Stomach (tissue), 19 donors: ENCODE measurements around the gene TAF11L11. TPM values are rescaled to one million over a fixed set of nuclear protein-coding genes. Genes with fewer than 3 reads are reported as not detected.
"Not testable (repeated sequence)": the region's sequence is repeated elsewhere in the genome, so short reads cannot be mapped to it uniquely, and the experiment has no call there.

ENCODE experiments used
- DNase-seq, 2 donors: peaks; one replicate each; pipeline versions ENCODE4 v3.0.0 to v3.0.0-alpha.2; 2013 to 2019
- H3K27ac ChIP-seq, 5 donors: fragments of 200-600 bp in 4 of 5; sonication (generic) in 4 of 5; one replicate each; pipeline ENCODE4 v1.5.1; 2013 to 2019; ENCODE audit warnings: mild to moderate bottlenecking in 1 of 5, moderate library complexity in 1 of 5
- H3K27me3 ChIP-seq, 3 donors: fragments of 200-600 bp; sonication (generic); one replicate each; pipeline ENCODE4 v1.5.1; 2017 to 2019; ENCODE audit warnings: mixed run types in 1 of 3
- H3K36me3 ChIP-seq, 4 donors: fragments of 200-600 bp; sonication (generic); 1 replicate in 3 of 4; 2 replicates in 1 of 4; pipeline ENCODE4 v1.5.1; 2016 to 2019
- H3K4me1 ChIP-seq, 4 donors: fragments of 200-600 bp; sonication (generic); one replicate each; pipeline ENCODE4 v1.5.1; 2016 to 2019
- H3K4me3 ChIP-seq, 4 donors: fragments of 200-600 bp; sonication (generic) in 3 of 4; one replicate each; pipeline ENCODE4 v1.5.1; 2016 to 2019; ENCODE audit warnings: mild to moderate bottlenecking in 1 of 4
- H3K9me3 ChIP-seq, 4 donors: fragments of 200-600 bp; sonication (generic); one replicate each; pipeline ENCODE4 v1.5.1; 2016 to 2019
- CTCF ChIP-seq, 7 experiments: fragments of 450-650 bp in 4 of 7; fragments of 200-600 bp in 3 of 7; sonication (generic) in 3 of 7; IDR thresholded peaks; one replicate each; pipeline ENCODE4 v1.5.1; 2016 to 2019; ENCODE audit warnings: antibody characterized with exemption in 7 of 7, control low read depth in 2 of 7, mild to moderate bottlenecking in 1 of 7
- EP300 ChIP-seq: sonication (generic); formaldehyde crosslinking; IDR thresholded peaks from one replicate; pipeline ENCODE4 v1.6.1; 2017; ENCODE audit warnings: antibody characterized with exemption
- POLR2A ChIP-seq, 4 donors: fragments of 450-650 bp; IDR thresholded peaks; one replicate each; pipeline ENCODE4 v1.6.1; 2016; ENCODE audit warnings: antibody characterized with exemption in 4 of 4, control low read depth in 2 of 4, mild to moderate bottlenecking in 1 of 4, moderate library complexity in 1 of 4
- POLR2AphosphoS5 ChIP-seq, 3 donors: sonication (generic); formaldehyde crosslinking; IDR thresholded peaks; one replicate each; pipeline ENCODE4 v1.6.1; 2016; ENCODE audit warnings: antibody characterized with exemption in 3 of 3
- WGBS, 5 donors: extraction: QIAGEN DNeasy Blood & Tissue Kit in 3 of 5; methylation state at CpG; one replicate each; pipeline versions ENCODE4 v1.1.5 to v1.1.7; 2013 to 2018; 5-methylcytosine and 5-hydroxymethylcytosine counted together
- intact Hi-C: fragments of 100-400 bp; cut with DNase I; formaldehyde crosslinking; loops from one replicate; pipeline ENCODE4 v1.15.1; 2023; ENCODE audit warnings: low total_unique reads
- long read RNA-seq, 10 donors: transcript quantifications; one replicate each; lab custom pipeline, GENCODE V29; 2026
- polyA plus RNA-seq, 3 donors: library from polyadenylated mRNA; stranded (reverse); fragments of 200-250 nt; gene quantifications; one replicate each; pipeline ENCODE4 v1.2.3, GENCODE V29; 2013
- total RNA-seq, 5 donors: library from RNA; depleted of rRNA; stranded (reverse); fragments of >200 nt; gene quantifications; one replicate each; pipeline versions ENCODE4 v1.1.0 to v1.2.3, GENCODE V29; 2014 to 2016
- donor health status: healthy with polysubstance abuse.
- donor health status: Bipolar disorder and iron deficiency.
- donor health status: healthy.

The TAF11L11 gene
- total RNA-seq (not detected), polyA plus RNA-seq (not detected)
- long read RNA-seq, donor 1, result 0 reads
- long read RNA-seq, donor 2, result 0 reads
- long read RNA-seq, donor 3, result 0 reads
- long read RNA-seq, donor 4, result 0 reads
- long read RNA-seq, donor 5, result 0 reads
- long read RNA-seq, donor 6, result 0 reads
- long read RNA-seq, donor 7, result 0 reads
- long read RNA-seq, donor 8, result 0 reads
- long read RNA-seq, donor 9, result 0 reads
- long read RNA-seq, donor 10, result 0 reads

GRCh38 chr5:17603880-17604279 lies at the start of gene TAF11L11:
Gene TAF11L11, plus strand, starts transcription at chr5:17604183.
- H3K27ac ChIP-seq, intact Hi-C loops, H3K36me3 ChIP-seq, H3K4me3 ChIP-seq, DNase-seq, H3K9me3 ChIP-seq, H3K27me3 ChIP-seq, H3K4me1 ChIP-seq: not testable (repeated sequence)
- WGBS, 5 donors, result 43 to 67% (median 57%) methylated on average over 6 of the region's 6 CpGs

- H3K36me3 ChIP-seq, H3K27ac ChIP-seq, intact Hi-C loops, H3K9me3 ChIP-seq, H3K4me3 ChIP-seq, H3K27me3 ChIP-seq, H3K4me1 ChIP-seq, DNase-seq: not testable (repeated sequence)
- WGBS, 5 donors, result no CpG with 5 or more reads among the region's 16 CpGs
Measured at GRCh38 chr5:17585658-17586057, 18.3 kb upstream of the TAF11L11 start, which contains the start of gene TAF11L7. Gene TAF11L7, minus strand, starts transcription at chr5:17585758.

GRCh38 chr5:17590860-17591259 lies 13.1 kb upstream of the TAF11L11 start, which contains the start of gene TAF11L8:
Gene TAF11L8, minus strand, starts transcription at chr5:17590960.
- intact Hi-C loops, result not testable (repeated sequence)

GRCh38 chr5:17594255-17594654 lies 9.7 kb upstream of the TAF11L11 start, which contains the start of gene TAF11L9:
Gene TAF11L9, minus strand, starts transcription at chr5:17594394.
- H3K9me3 ChIP-seq, H3K4me1 ChIP-seq, H3K27me3 ChIP-seq, H3K36me3 ChIP-seq, DNase-seq, H3K27ac ChIP-seq, intact Hi-C loops, H3K4me3 ChIP-seq: not testable (repeated sequence)
- WGBS, 5 donors, result 91 to 98% (median 92%) methylated on average over 5 to 13 of the region's 15 CpGs

More at GRCh38 chr5:17590860-17591259, 13.1 kb upstream of the TAF11L11 start, which contains the start of gene TAF11L8:
- not testable (repeated sequence) for H3K9me3 ChIP-seq, H3K27ac ChIP-seq, H3K27me3 ChIP-seq, H3K4me1 ChIP-seq, DNase-seq, H3K36me3 ChIP-seq, H3K4me3 ChIP-seq
- WGBS, 5 donors, result no CpG with 5 or more reads among the region's 16 CpGs

- H3K36me3 ChIP-seq, H3K4me1 ChIP-seq, DNase-seq, H3K27me3 ChIP-seq, intact Hi-C loops, H3K27ac ChIP-seq, H3K9me3 ChIP-seq, H3K4me3 ChIP-seq: not testable (repeated sequence)
- WGBS, 5 donors, result no CpG with 5 or more reads among the region's 15 CpGs
Measured at GRCh38 chr5:17597728-17598127, 6.3 kb upstream of the TAF11L11 start, which contains the start of gene TAF11L10. Gene TAF11L10, minus strand, starts transcription at chr5:17597828.

GRCh38 chr5:17604951-17605350 lies 968 bp downstream of the TAF11L11 start:
- Histone ChIP-seq H3K27me3 (no peaks in the 10 kb centered on the region), H3K9me3 (peaks cover 0 to 4% (median 0%) of the 10 kb centered on the region in 4 donors), H3K27ac (no peak overlapping the region), H3K4me1 (no peaks in the 10 kb centered on the region), H3K36me3 (no peaks in the 10 kb centered on the region), H3K4me3 (no peak overlapping the region)
- intact Hi-C loops, result no loop called here
- TF ChIP-seq POLR2AphosphoS5 (IDR thresholded peaks at IDR 0.05) (no peak), CTCF (IDR thresholded peaks at IDR 0.05) (no peak), POLR2A (IDR thresholded peaks at IDR 0.05) (no peak), EP300 (no peak)
- no peak for DNase-seq
- WGBS, 5 donors, result 94 to 96% (median 95%) methylated on average over 13 to 14 of the region's 14 CpGs

- intact Hi-C loops, H3K36me3 ChIP-seq, H3K4me1 ChIP-seq, H3K27ac ChIP-seq, H3K27me3 ChIP-seq, H3K9me3 ChIP-seq, H3K4me3 ChIP-seq, DNase-seq: not testable (repeated sequence)
- WGBS, 5 donors, result 80 to 94% (median 91%) methylated on average over 3 to 4 of the region's 4 CpGs
Measured at GRCh38 chr5:17607461-17607860, 3.5 kb downstream of the TAF11L11 start.

GRCh38 chr5:17610092-17610491 lies 6.1 kb downstream of the TAF11L11 start, which contains the start of gene TAF11L12:
Gene TAF11L12, plus strand, starts transcription at chr5:17610392.
- intact Hi-C loops, H3K27ac ChIP-seq, H3K4me3 ChIP-seq, H3K27me3 ChIP-seq, H3K4me1 ChIP-seq, H3K36me3 ChIP-seq, H3K9me3 ChIP-seq, DNase-seq: not testable (repeated sequence)
- 43 to 80% (median 60%) methylated on average over 1 to 2 of the region's 2 CpGs for WGBS, 5 donors
